Choroid plexus epithelial cell (primary cell): ENCODE results near the gene KMT2E.

Experiments
- DNase-seq: peaks from one replicate; pipeline ENCODE4 v3.0.0-alpha.2; 2010; ENCODE audit warnings: low read depth
- H3K4me3 ChIP-seq: 2 replicates; pipeline ENCODE4 v1.5.1; 2011; ENCODE audit warnings: low read depth, mild to moderate bottlenecking, control low read depth, low read length, moderate library complexity
- TF ChIP-seq, protein P1 (sequence below): conservative IDR thresholded peaks from 2 replicates; pipeline ENCODE4 v1.5.1; 2011; ENCODE audit warnings: low read depth, mild to moderate bottlenecking, control low read depth, inconsistent platforms, low read length, moderate library complexity

Gene KMT2E

DNA sequence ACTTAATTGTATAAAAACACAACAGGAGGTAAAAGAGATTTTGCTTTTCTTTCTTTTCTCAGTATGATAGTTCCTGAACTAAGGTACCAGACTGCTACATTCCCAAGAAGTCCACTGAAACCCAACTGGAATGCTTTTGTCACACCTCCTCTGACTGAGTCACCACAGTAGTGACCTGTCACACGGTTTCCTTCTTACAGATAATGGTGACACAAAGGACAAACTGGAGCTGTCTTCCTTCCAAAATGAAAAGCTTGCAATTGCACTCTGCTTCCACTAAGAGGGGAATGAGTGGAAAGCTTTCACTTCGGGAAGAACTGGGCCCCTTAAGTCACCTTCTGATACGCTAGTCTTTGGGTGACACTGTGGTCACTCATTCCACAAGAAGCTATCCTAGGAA lies 122.2 kb downstream of the KMT2E start:
- H3K4me3 ChIP-seq, result no peak overlapping the region
- DNase-seq, result no peak
- TF ChIP-seq, protein P1, sequence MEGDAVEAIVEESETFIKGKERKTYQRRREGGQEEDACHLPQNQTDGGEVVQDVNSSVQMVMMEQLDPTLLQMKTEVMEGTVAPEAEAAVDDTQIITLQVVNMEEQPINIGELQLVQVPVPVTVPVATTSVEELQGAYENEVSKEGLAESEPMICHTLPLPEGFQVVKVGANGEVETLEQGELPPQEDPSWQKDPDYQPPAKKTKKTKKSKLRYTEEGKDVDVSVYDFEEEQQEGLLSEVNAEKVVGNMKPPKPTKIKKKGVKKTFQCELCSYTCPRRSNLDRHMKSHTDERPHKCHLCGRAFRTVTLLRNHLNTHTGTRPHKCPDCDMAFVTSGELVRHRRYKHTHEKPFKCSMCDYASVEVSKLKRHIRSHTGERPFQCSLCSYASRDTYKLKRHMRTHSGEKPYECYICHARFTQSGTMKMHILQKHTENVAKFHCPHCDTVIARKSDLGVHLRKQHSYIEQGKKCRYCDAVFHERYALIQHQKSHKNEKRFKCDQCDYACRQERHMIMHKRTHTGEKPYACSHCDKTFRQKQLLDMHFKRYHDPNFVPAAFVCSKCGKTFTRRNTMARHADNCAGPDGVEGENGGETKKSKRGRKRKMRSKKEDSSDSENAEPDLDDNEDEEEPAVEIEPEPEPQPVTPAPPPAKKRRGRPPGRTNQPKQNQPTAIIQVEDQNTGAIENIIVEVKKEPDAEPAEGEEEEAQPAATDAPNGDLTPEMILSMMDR, result peak; percentile 31

DNA sequence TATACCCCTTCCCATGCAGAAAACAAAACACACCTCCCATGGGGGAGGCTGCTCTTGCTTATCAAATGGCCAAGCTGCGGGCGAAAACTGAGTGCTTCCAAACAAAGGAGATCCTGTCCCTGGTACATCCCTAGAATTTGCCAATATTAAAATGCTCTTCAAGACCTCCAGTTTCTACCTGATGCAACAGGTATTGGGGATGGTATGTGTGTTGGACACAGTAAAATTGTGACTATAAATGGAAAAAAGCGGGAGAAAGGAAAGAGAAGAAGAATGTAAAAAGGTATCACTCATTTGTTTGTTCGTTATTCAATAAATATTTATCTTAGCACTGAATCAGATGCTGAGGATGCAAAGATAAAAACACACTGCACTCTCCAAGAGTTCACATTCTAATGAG lies 123.9 kb downstream of the KMT2E start:
- no peak overlapping the region for H3K4me3 ChIP-seq
- DNase-seq, result no peak
- TF ChIP-seq, protein P1, result no peak

GRCh38 chr7:105139381-105139780 lies 125.4 kb downstream of the KMT2E start:
- H3K4me3 ChIP-seq, result no peak overlapping the region
- DNase-seq, result no peak
- TF ChIP-seq, protein P1, result no peak

DNA sequence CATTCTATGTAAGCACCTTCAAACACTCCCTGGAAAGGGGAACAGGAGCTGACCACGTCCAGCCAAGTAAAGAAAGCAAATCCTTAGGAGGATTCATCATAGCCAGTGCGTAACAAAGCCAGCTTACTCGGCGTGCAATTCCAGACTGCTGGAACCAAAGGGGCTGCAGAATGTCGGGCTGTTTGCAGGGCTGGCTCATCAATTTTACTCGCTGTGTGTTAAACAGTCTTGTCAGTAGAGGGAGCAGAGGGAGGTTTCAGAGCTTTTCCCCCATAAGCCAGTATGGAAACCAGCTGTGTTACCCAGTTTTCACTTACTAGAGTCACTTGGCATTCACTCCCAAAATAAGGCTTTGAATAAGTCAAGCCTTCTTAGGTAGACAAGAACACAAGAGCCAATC lies 127.1 kb downstream of the KMT2E start:
- peak; percentile 57 for DNase-seq
- TF ChIP-seq, protein P1, result peak; percentile 68
- H3K4me3 ChIP-seq, result no peak overlapping the region

- DNase-seq, result peak; percentile 34
- TF ChIP-seq, protein P1, result no peak
- no peak overlapping the region for H3K4me3 ChIP-seq
Measured at GRCh38 chr7:105149827-105150226, 135.8 kb downstream of the KMT2E start.

DNA sequence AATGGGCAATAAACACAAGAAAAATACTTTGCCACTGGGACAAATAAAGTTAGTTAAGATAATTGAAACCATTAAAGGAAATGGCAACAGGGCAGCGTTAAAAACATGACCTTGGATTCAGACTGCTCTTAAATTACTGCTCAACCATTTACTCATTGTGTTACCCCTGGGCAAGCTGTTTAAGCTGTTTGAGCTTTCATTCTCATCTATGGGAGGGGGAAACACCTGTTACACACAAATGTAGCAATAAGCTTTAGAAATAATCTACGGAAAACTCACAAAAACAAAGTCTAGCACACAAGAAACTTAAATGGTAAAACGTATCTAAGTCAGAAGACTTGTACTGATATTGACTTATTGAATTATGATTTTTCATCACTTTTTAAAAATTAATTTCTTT lies 137.1 kb downstream of the KMT2E start:
- TF ChIP-seq, protein P1, result no peak

GRCh38 chr7:105153531-105153930 lies 139.5 kb downstream of the KMT2E start:
- TF ChIP-seq, protein P1, result no peak
- no peak for DNase-seq

More for the DNA sequence above, 137.1 kb downstream of the KMT2E start:
- DNase-seq, result no peak
- H3K4me3 ChIP-seq, result no peak overlapping the region

More at GRCh38 chr7:105153531-105153930, 139.5 kb downstream of the KMT2E start:
- H3K4me3 ChIP-seq, result no peak overlapping the region
